ENCODE results near the gene ZSWIM1. TPM values are rescaled to one million over a fixed set of nuclear protein-coding genes. Genes with fewer than 3 reads are reported as not detected.

Gene ZSWIM1
- total and polyA plus RNA-seq, 2 donors (not counting 1 experiment from before 2014, with no cell fraction given) = 5.4 to 15.7 TPM

DNA sequence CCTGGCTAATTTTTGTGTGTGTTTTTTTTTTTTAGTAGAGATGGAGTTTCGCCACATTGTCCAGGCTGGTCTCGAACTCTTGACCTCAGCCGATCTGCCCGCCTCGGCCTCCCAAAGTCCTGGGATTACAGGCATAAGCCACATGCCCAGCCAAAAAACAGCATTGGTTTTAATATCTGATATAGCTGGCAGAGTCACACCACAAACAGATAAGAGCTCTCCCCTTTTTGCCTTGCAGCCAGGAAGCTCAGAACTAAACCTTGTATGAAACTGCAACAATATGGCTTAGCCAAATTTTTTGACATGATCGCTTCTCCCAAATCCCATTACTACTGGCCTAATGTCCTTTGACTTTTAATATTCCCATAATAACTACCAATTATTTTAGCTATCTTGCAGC is 28.7 kb upstream of the ZSWIM1 start:
- no peak overlapping the region for H3K27ac Mint-ChIP-seq
- peaks cover 20% of the 10 kb centered on the region for H3K4me1 Mint-ChIP-seq
- no peak overlapping the region for H3K4me2 ChIP-seq (replicated peaks; ENCODE audit: low read depth, low read length, poor library complexity, severe bottlenecking)
- no peak overlapping the region for H3K27ac ChIP-seq (ENCODE audit: low read length in 2 of 2)
- POLR2A ChIA-PET = no interaction called here
- peaks cover 52% of the 10 kb centered on the region for H3K79me2 ChIP-seq (ENCODE audit: control insufficient read depth, insufficient read depth, low read length)
- H3K36me3 ChIP-seq (replicated peaks in 1 of 2; ENCODE audit: control extremely low read depth in 1 of 2, control insufficient read depth in 1 of 2, extremely low read depth in 1 of 2, insufficient read depth in 2 of 2, low read length in 1 of 2) = peaks cover 0 to 47% of the 10 kb centered on the region in 2 experiments
- ATAC-seq (ENCODE audit: low read depth) (no peak), DNase-seq (no peak)
- no peaks in the 10 kb centered on the region for H3K27me3 Mint-ChIP-seq
- H3K9me3 ChIP-seq (ENCODE audit: control extremely low read depth in 1 of 3, control insufficient read depth in 2 of 3, insufficient read depth in 1 of 3, low read length in 2 of 3) = no peaks in the 10 kb centered on the region
- TF ChIP-seq EZH2 (IDR thresholded peaks at IDR 0.05; ENCODE audit: borderline replicate concordance, insufficient read depth, low read depth, low read length, poor library complexity, severe bottlenecking) = no peak
- TF ChIP-seq, protein P1, sequence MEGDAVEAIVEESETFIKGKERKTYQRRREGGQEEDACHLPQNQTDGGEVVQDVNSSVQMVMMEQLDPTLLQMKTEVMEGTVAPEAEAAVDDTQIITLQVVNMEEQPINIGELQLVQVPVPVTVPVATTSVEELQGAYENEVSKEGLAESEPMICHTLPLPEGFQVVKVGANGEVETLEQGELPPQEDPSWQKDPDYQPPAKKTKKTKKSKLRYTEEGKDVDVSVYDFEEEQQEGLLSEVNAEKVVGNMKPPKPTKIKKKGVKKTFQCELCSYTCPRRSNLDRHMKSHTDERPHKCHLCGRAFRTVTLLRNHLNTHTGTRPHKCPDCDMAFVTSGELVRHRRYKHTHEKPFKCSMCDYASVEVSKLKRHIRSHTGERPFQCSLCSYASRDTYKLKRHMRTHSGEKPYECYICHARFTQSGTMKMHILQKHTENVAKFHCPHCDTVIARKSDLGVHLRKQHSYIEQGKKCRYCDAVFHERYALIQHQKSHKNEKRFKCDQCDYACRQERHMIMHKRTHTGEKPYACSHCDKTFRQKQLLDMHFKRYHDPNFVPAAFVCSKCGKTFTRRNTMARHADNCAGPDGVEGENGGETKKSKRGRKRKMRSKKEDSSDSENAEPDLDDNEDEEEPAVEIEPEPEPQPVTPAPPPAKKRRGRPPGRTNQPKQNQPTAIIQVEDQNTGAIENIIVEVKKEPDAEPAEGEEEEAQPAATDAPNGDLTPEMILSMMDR (IDR thresholded peaks at IDR 0.05) = no peak
- H3K9ac ChIP-seq (ENCODE audit: low read length) = no peak overlapping the region
- H3K4me3 ChIP-seq (ENCODE audit: control extremely low read depth in 1 of 5, extremely low read depth in 1 of 5, insufficient read depth in 1 of 5, low read depth in 2 of 5, low read length in 4 of 5) = no peak overlapping the region
- intact Hi-C loops (cut with micrococcal nuclease) = no loop called here
- H3K27me3 ChIP-seq (replicated peaks in 1 of 4; ENCODE audit: control extremely low read depth in 1 of 4, control insufficient read depth in 3 of 4, insufficient read depth in 4 of 4, low read length in 3 of 4) = no peaks in the 10 kb centered on the region
- no peak overlapping the region for H2AFZ ChIP-seq (ENCODE audit: insufficient read depth, low read depth, low read length, poor library complexity, severe bottlenecking)
- H3K4me3 Mint-ChIP-seq = no peak overlapping the region
- CTCF ChIA-PET = interaction anchor here (1.8 kb wide), 1 partner anchor 54 kb away, joined by 3 read pairs; no protein-coding TSS in a partner anchor
- H3K4me1 ChIP-seq (ENCODE audit: control insufficient read depth in 2 of 2, insufficient read depth in 2 of 2, low read length in 2 of 2) = peaks cover 11 to 19% of the 10 kb centered on the region in 2 donors
- H3K9me3 Mint-ChIP-seq (ENCODE audit: insufficient read depth) = no peaks in the 10 kb centered on the region
- no peaks in the 10 kb centered on the region for H4K20me1 ChIP-seq (ENCODE audit: control insufficient read depth, insufficient read depth, low read length, poor library complexity, severe bottlenecking)
- 100% methylated on average over 4 of the region's 6 CpGs for WGBS (ENCODE audit: insufficient coverage)

- Mint-ChIP-seq H3K4me3 (no peak overlapping the region), H3K27ac (no peak overlapping the region), H3K4me1 (peaks cover 30% of the 10 kb centered on the region), H3K9me3 (ENCODE audit: insufficient read depth) (no peaks in the 10 kb centered on the region), H3K27me3 (no peaks in the 10 kb centered on the region)
- no peak overlapping the region for H3K4me3 ChIP-seq (ENCODE audit: control extremely low read depth in 1 of 5, extremely low read depth in 1 of 5, insufficient read depth in 1 of 5, low read depth in 2 of 5, low read length in 4 of 5)
- H3K4me1 ChIP-seq (ENCODE audit: control insufficient read depth in 2 of 2, insufficient read depth in 2 of 2, low read length in 2 of 2) = peaks cover 17 to 29% of the 10 kb centered on the region in 2 donors
- ATAC-seq (ENCODE audit: low read depth) (no peak), DNase-seq (no peak)
- H4K20me1 ChIP-seq (ENCODE audit: control insufficient read depth, insufficient read depth, low read length, poor library complexity, severe bottlenecking) = no peaks in the 10 kb centered on the region
- H3K9me3 ChIP-seq (ENCODE audit: control extremely low read depth in 1 of 3, control insufficient read depth in 2 of 3, insufficient read depth in 1 of 3, low read length in 2 of 3) = peaks cover 0 to 3% (median 0%) of the 10 kb centered on the region in 3 donors
- H3K79me2 ChIP-seq (ENCODE audit: control insufficient read depth, insufficient read depth, low read length) = peaks cover 61% of the 10 kb centered on the region
- H2AFZ ChIP-seq (ENCODE audit: insufficient read depth, low read depth, low read length, poor library complexity, severe bottlenecking) = no peak overlapping the region
- no peak overlapping the region for H3K9ac ChIP-seq (ENCODE audit: low read length)
- H3K36me3 ChIP-seq (replicated peaks in 1 of 2; ENCODE audit: control extremely low read depth in 1 of 2, control insufficient read depth in 1 of 2, extremely low read depth in 1 of 2, insufficient read depth in 2 of 2, low read length in 1 of 2) = peaks cover 0 to 40% of the 10 kb centered on the region in 2 experiments
- no peak overlapping the region for H3K4me2 ChIP-seq (replicated peaks; ENCODE audit: low read depth, low read length, poor library complexity, severe bottlenecking)
- no peak for TF ChIP-seq EZH2 (IDR thresholded peaks at IDR 0.05; ENCODE audit: borderline replicate concordance, insufficient read depth, low read depth, low read length, poor library complexity, severe bottlenecking)
- TF ChIP-seq, protein P1 (IDR thresholded peaks at IDR 0.05) = no peak
- intact Hi-C loops (cut with micrococcal nuclease) = no loop called here
- no peak overlapping the region for H3K27ac ChIP-seq (ENCODE audit: low read length in 2 of 2)
- ChIA-PET POLR2A (no interaction called here), CTCF (interaction anchor here (1.8 kb wide), 1 partner anchor 55 kb away, joined by 3 read pairs; no protein-coding TSS in a partner anchor)
- WGBS (ENCODE audit: insufficient coverage) = no CpG with 5 or more reads among the region's 2 CpGs
- no peaks in the 10 kb centered on the region for H3K27me3 ChIP-seq (replicated peaks in 1 of 4; ENCODE audit: control extremely low read depth in 1 of 4, control insufficient read depth in 3 of 4, insufficient read depth in 4 of 4, low read length in 3 of 4)
These were observed 27.5 kb upstream of the ZSWIM1 start for GRCh38 chr20:45853484-45853883.
